ENCODE data around the gene GADL1. TPM values are rescaled to one million over a fixed set of nuclear protein-coding genes. Genes with fewer than 3 reads are reported as not detected.

GADL1 gene
- total RNA-seq, 1 experiment from 2014 or later = not detected

GRCh38 chr3:30751610-30752299 is 142.7 kb downstream of the GADL1 start:
- Histone ChIP-seq H3K9ac (ENCODE audit: low read length) (no peak overlapping the region), H3K4me2 (ENCODE audit: low read length) (peak overlapping the region; percentile 18; the same call in 1 of the 2 replicates), H3K27me3 (ENCODE audit: insufficient read depth, low read length) (no peaks in the 10 kb centered on the region), H3K27ac (ENCODE audit: low read depth, low read length) (no peak overlapping the region), H2AFZ (ENCODE audit: low read depth, low read length, poor library complexity, severe bottlenecking) (peak overlapping the region; percentile 86), H3K79me2 (ENCODE audit: insufficient read depth, low read length) (no peaks in the 10 kb centered on the region), H4K20me1 (ENCODE audit: insufficient read depth) (no peaks in the 10 kb centered on the region), H3K4me1 (ENCODE audit: control insufficient read depth in 1 of 2, insufficient read depth in 2 of 2, low read length in 2 of 2) (peaks cover 9 to 24% of the 10 kb centered on the region in 2 experiments; a peak in 3 of 4 replicates), H3K9me3 (ENCODE audit: control insufficient read depth in 1 of 2, insufficient read depth in 1 of 2, low read depth in 1 of 2, low read length in 2 of 2) (no peaks in the 10 kb centered on the region), H3K4me3 (replicated peaks in 1 of 2; ENCODE audit: low read depth in 1 of 2, low read length in 2 of 2) (no peak overlapping the region), H3K9me2 (ENCODE audit: insufficient read depth) (no peaks in the 10 kb centered on the region), H3K36me3 (ENCODE audit: control insufficient read depth in 1 of 2, insufficient read depth in 2 of 2, low read length in 2 of 2) (no peaks in the 10 kb centered on the region)
- POLR2A ChIA-PET = interaction anchor here (1.4 kb wide), 1 partner anchor 709 kb away, joined by 3 read pairs; no protein-coding TSS in a partner anchor
- ATAC-seq = peak; percentile 71
- BruUV-seq (replicated peaks) = no TSS peak
- intact Hi-C loops (cut with micrococcal nuclease) = loop anchor here (1.0 kb wide), 1 partner anchor 738 kb away; no protein-coding TSS in a partner anchor
- peak; percentile 15 for DNase-seq (ENCODE audit: low read depth, low spot score)
- RAD21 ChIA-PET (ENCODE audit: low non-redundant PET in 1 of 2, low total read pairs in 2 of 2, uncharacterized antibody in 2 of 2, unreplicated experiment in 2 of 2) = interaction anchor here (1.0 to 1.7 kb wide), 3 partner anchors 709 to 738 kb away, joined by 3 to 5 read pairs (median 3); no protein-coding TSS in a partner anchor
- TF ChIP-seq FOSL1 (IDR thresholded peaks at IDR 0.05; ENCODE audit: low read depth) = no peak
- no peak for TF ChIP-seq CBX3 (IDR thresholded peaks at IDR 0.05; ENCODE audit: low read depth)
- peak; percentile 51 to 68 (median 56); a peak in 5 of 6 replicates for TF ChIP-seq CTCF (IDR thresholded peaks at IDR 0.05 in 2 of 3, conservative IDR thresholded peaks at IDR 0.05 in 1 of 3; ENCODE audit: borderline replicate concordance in 1 of 3, insufficient read depth in 1 of 3, low read depth in 2 of 3, low read length in 2 of 3)
- TF ChIP-seq RAD21 (IDR thresholded peaks at IDR 0.05; ENCODE audit: low read depth) = peak; percentile 78
- CTCF ChIA-PET = interaction anchor here (1.0 to 2.0 kb wide), 4 partner anchors 9 to 739 kb away, joined by 4 to 12 read pairs (median 7); no protein-coding TSS in a partner anchor

- ChIA-PET RAD21 (ENCODE audit: low non-redundant PET in 1 of 2, low total read pairs in 2 of 2, uncharacterized antibody in 2 of 2, unreplicated experiment in 2 of 2) (interaction anchor here in 1 of 2 experiments (1.3 to 1.7 kb wide), 2 partner anchors 708 to 721 kb away, joined by 3 to 5 read pairs; no protein-coding TSS in a partner anchor), CTCF (interaction anchor here (1.2 to 2.0 kb wide), 3 partner anchors 552 to 738 kb away, joined by 4 to 12 read pairs (median 8); no protein-coding TSS in a partner anchor), POLR2A (interaction anchor here (1.4 kb wide), 1 partner anchor 709 kb away, joined by 3 read pairs; no protein-coding TSS in a partner anchor)
- Histone ChIP-seq H3K4me2 (ENCODE audit: low read length) (no peak overlapping the region), H3K9me2 (ENCODE audit: insufficient read depth) (no peaks in the 10 kb centered on the region), H3K27ac (ENCODE audit: low read depth, low read length) (no peak overlapping the region), H3K4me3 (replicated peaks in 1 of 2; ENCODE audit: low read depth in 1 of 2, low read length in 2 of 2) (no peak overlapping the region), H3K9ac (ENCODE audit: low read length) (no peak overlapping the region), H3K4me1 (ENCODE audit: control insufficient read depth in 1 of 2, insufficient read depth in 2 of 2, low read length in 2 of 2) (peaks cover 9 to 24% of the 10 kb centered on the region in 2 experiments; a peak in 3 of 4 replicates), H3K79me2 (ENCODE audit: insufficient read depth, low read length) (no peaks in the 10 kb centered on the region), H3K36me3 (ENCODE audit: control insufficient read depth in 1 of 2, insufficient read depth in 2 of 2, low read length in 2 of 2) (no peaks in the 10 kb centered on the region), H2AFZ (ENCODE audit: low read depth, low read length, poor library complexity, severe bottlenecking) (peak overlapping the region; percentile 86), H3K27me3 (ENCODE audit: insufficient read depth, low read length) (no peaks in the 10 kb centered on the region), H4K20me1 (ENCODE audit: insufficient read depth) (no peaks in the 10 kb centered on the region), H3K9me3 (ENCODE audit: control insufficient read depth in 1 of 2, insufficient read depth in 1 of 2, low read depth in 1 of 2, low read length in 2 of 2) (no peaks in the 10 kb centered on the region)
- intact Hi-C loops (cut with micrococcal nuclease) = loop anchor here (1.0 kb wide), 1 partner anchor 738 kb away; no protein-coding TSS in a partner anchor
- ATAC-seq (peak; percentile 37; the same call in 1 of the 2 replicates), DNase-seq (ENCODE audit: low read depth, low spot score) (no peak)
- BruUV-seq (replicated peaks) = no TSS peak
- no peak for TF ChIP-seq MAX (IDR thresholded peaks at IDR 0.05)
- no peak for TF ChIP-seq ZFX (IDR thresholded peaks at IDR 0.05)
- no peak for TF ChIP-seq ELF1 (IDR thresholded peaks at IDR 0.05; ENCODE audit: borderline replicate concordance, low read depth)
- no peak for TF ChIP-seq EZH2phosphoT487 (IDR thresholded peaks at IDR 0.05; ENCODE audit: borderline replicate concordance)
- TF ChIP-seq SRF (IDR thresholded peaks at IDR 0.05; ENCODE audit: low read depth) = no peak
- TF ChIP-seq POLR2AphosphoS5 (IDR thresholded peaks at IDR 0.05; ENCODE audit: low read depth, low read length) = no peak
Observed at GRCh38 chr3:30750967-30751366, 143.5 kb downstream of the GADL1 start.
